Measurements from ENCODE around the gene C2orf69.

The C2orf69 gene

GRCh38 chr2:199955007-199955338, 43.9 kb downstream of the C2orf69 start:
- peak overlapping the region; percentile 92 for H3K4me3 ChIP-seq (ENCODE audit: insufficient read depth, low read length, poor library complexity, severe bottlenecking)
- H3K9me2 ChIP-seq (replicated peaks; ENCODE audit: insufficient read depth, low read length): no peaks in the 10 kb centered on the region
- H4K20me1 ChIP-seq (ENCODE audit: low read depth, low read length): no peaks in the 10 kb centered on the region
- H2AFZ ChIP-seq (ENCODE audit: low read depth, low read length, severe bottlenecking): peak overlapping the region; percentile 97
- peaks cover 6% of the 10 kb centered on the region for H3K36me3 ChIP-seq (ENCODE audit: low read length)
- peak overlapping the region; percentile 86 for H3K4me2 ChIP-seq (ENCODE audit: low read depth, low read length, poor library complexity, severe bottlenecking)
- peaks cover 72% of the 10 kb centered on the region for H3K79me2 ChIP-seq (ENCODE audit: insufficient read depth, low read length)
- H3F3A ChIP-seq (ENCODE audit: insufficient read depth): no peaks in the 10 kb centered on the region
- no peaks in the 10 kb centered on the region for H3K27me3 ChIP-seq (ENCODE audit: low read length)
- peak overlapping the region; percentile 86 for H3K9ac ChIP-seq (ENCODE audit: low read length)
- no peaks in the 10 kb centered on the region for H3K9me3 ChIP-seq (ENCODE audit: insufficient read depth, low read length)
- H3K27ac ChIP-seq (ENCODE audit: low read depth, low read length): peak overlapping the region; percentile 71
- TF ChIP-seq CTCF (IDR thresholded peaks at IDR 0.05; ENCODE audit: insufficient read depth, low read length, poor library complexity, severe bottlenecking): no peak
- TF ChIP-seq EZH2phosphoT487 (conservative IDR thresholded peaks at IDR 0.05; ENCODE audit: low read length): no peak

- Histone ChIP-seq H3K36me3 (ENCODE audit: low read length) (peaks cover 11% of the 10 kb centered on the region), H3K79me2 (ENCODE audit: insufficient read depth, low read length) (peaks cover 67% of the 10 kb centered on the region), H3K4me2 (ENCODE audit: low read depth, low read length, poor library complexity, severe bottlenecking) (peak within 1 kb of the TSS; percentile 86)
Observed at GRCh38 chr2:199955339-199956061, 44.4 kb downstream of the C2orf69 start, which contains the start of the genes MAIP1 and TYW5. TSS of gene MAIP1 (plus strand) at chr2:199955582. CDS start at chr2:199955799, 217 bp downstream. TSS of gene TYW5 (minus strand) at chr2:199955491. CDS start at chr2:199955470, 21 bp downstream.

DNA sequence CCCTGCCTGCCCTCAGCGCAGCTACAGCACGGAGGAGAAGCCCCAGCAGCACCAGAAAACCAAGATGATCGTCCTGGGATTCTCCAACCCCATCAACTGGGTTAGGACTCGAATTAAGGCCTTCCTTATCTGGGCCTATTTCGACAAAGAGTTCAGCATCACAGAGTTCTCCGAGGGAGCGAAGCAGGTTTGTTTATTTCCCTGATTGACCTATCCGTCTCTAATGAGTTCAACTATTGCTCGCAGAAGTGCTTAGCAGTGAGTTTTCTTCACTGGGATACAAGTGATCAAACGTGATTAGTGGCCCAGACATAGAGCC, 44.9 kb downstream of the C2orf69 start:
- Histone ChIP-seq H3K79me2 (ENCODE audit: insufficient read depth, low read length) (peaks cover 65% of the 10 kb centered on the region), H3K4me2 (ENCODE audit: low read depth, low read length, poor library complexity, severe bottlenecking) (peak overlapping the region; percentile 86), H3K27me3 (ENCODE audit: low read length) (no peaks in the 10 kb centered on the region), H3K9ac (ENCODE audit: low read length) (peak overlapping the region; percentile 86), H3K9me2 (replicated peaks; ENCODE audit: insufficient read depth, low read length) (no peaks in the 10 kb centered on the region), H3K9me3 (ENCODE audit: insufficient read depth, low read length) (no peaks in the 10 kb centered on the region), H4K20me1 (ENCODE audit: low read depth, low read length) (no peaks in the 10 kb centered on the region), H3K4me3 (ENCODE audit: insufficient read depth, low read length, poor library complexity, severe bottlenecking) (peak overlapping the region; percentile 92), H3K36me3 (ENCODE audit: low read length) (peaks cover 17% of the 10 kb centered on the region), H3K27ac (ENCODE audit: low read depth, low read length) (peak overlapping the region; percentile 71), H3F3A (ENCODE audit: insufficient read depth) (no peaks in the 10 kb centered on the region), H2AFZ (ENCODE audit: low read depth, low read length, severe bottlenecking) (peak overlapping the region; percentile 97)
- TF ChIP-seq CTCF (IDR thresholded peaks at IDR 0.05; ENCODE audit: insufficient read depth, low read length, poor library complexity, severe bottlenecking) (no peak), EZH2phosphoT487 (conservative IDR thresholded peaks at IDR 0.05; ENCODE audit: low read length) (no peak)

More at GRCh38 chr2:199955339-199956061, 44.4 kb downstream of the C2orf69 start, which contains the start of the genes MAIP1 and TYW5:
- Histone ChIP-seq H2AFZ (ENCODE audit: low read depth, low read length, severe bottlenecking) (peak within 1 kb of the TSS; percentile 97), H3K27ac (ENCODE audit: low read depth, low read length) (peak within 1 kb of the TSS; percentile 71), H3K27me3 (ENCODE audit: low read length) (no peaks in the 10 kb centered on the region), H3K9ac (ENCODE audit: low read length) (peak within 1 kb of the TSS; percentile 86), H3K4me3 (ENCODE audit: insufficient read depth, low read length, poor library complexity, severe bottlenecking) (peak within 1 kb of the TSS; percentile 92), H4K20me1 (ENCODE audit: low read depth, low read length) (no peaks in the 10 kb centered on the region), H3K9me3 (ENCODE audit: insufficient read depth, low read length) (no peaks in the 10 kb centered on the region), H3F3A (ENCODE audit: insufficient read depth) (no peaks in the 10 kb centered on the region), H3K9me2 (replicated peaks; ENCODE audit: insufficient read depth, low read length) (no peaks in the 10 kb centered on the region)
- TF ChIP-seq CTCF (IDR thresholded peaks at IDR 0.05; ENCODE audit: insufficient read depth, low read length, poor library complexity, severe bottlenecking) (no peak), EZH2phosphoT487 (conservative IDR thresholded peaks at IDR 0.05; ENCODE audit: low read length) (no peak)

Measured in SU-DHL-6 (cell line).